GM19238 (cell line): ENCODE measurements around the gene KCNG2.
"Not testable (repeated sequence)": the region's sequence is repeated elsewhere in the genome, so short reads cannot be mapped to it uniquely, and the experiment has no call there.

Source experiments
- DNase-seq: peaks from one replicate; pipeline ENCODE4 v3.0.0; 2011; ENCODE audit warnings: low spot score; ENCODE audit not compliant: insufficient read length

KCNG2 gene

GRCh38 chr18:79852561-79853302, 55.0 kb downstream of the KCNG2 start:
- DNase-seq, result no peak

DNA sequence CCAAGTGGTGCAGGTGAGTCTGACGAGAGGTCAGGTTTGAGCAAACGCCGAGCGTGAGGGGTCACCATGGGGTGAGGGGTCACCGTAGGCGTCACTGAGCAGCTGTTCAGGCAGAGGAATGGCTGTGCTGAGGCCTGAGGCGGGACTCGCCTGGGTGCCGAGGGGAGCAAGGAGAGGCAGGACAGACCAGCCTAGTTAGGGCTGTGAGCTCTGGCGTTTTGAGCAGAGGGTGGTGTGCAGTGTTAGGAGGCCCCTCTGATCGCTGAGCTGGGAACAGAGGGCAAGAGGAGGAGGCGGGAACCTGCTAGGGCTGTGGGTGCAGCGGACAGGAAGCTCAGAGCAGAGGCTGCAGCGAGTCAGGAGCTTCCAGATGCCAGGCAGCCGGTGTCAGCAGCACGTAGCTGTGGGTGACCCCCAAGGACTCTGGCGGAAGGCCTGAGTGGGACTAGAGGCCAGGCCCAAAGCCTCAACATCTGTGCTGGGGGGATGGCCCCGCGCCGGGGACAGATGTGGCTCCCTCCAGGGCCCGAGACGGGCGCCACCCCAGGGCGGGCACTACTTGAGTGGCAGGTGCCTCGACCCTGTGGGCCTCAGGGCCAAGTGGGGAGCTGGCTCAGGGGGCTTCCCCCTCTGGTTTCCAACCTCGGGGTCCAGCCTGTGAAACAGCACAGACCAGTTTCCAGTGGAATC, 55.7 kb downstream of the KCNG2 start:
- DNase-seq, result no peak

DNA sequence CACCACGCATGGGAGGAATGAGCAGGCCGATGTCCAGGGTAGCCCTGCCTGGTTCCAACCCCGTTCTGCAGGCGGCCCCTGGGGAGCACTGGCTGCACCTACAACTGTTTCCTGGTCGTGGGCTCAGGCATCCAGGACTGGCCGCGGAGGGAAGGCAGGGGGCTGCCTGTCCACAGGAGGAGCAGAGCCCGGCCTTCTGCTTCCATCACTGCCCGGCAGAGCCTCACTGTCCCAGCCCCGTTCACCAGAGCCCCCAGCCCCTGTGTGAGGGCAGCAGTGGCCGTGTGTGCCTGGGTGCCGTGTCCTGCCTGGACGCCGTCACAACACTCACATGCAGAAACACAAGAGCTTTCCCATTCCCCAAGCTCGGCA, 56.2 kb downstream of the KCNG2 start:
- no peak for DNase-seq

GRCh38 chr18:79855147-79855933, 57.6 kb downstream of the KCNG2 start:
- DNase-seq, result peak; percentile 66

GRCh38 chr18:79856119-79857007, 58.6 kb downstream of the KCNG2 start:
- peak; percentile 77 for DNase-seq

GRCh38 chr18:79857082-79857671, 59.4 kb downstream of the KCNG2 start:
- no peak for DNase-seq

DNA sequence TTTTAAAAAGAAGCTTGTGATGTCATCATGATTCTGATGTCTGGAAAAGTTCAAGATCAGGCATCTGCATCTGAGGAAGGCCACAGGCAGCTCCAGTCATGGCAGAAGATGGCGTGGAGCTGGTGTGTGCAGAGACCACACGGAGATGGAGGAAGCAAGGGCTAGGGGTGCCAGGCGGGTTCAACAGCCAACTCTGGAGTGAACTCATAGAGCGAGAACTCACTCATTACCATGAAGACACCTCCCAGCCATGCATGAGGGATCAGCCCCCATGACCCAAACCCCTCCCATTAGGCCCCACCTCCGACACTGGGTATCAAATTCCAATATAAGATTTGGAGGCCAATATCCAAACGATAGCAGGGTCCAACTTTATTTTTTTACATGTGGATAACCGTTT, 61.6 kb downstream of the KCNG2 start:
- DNase-seq, result no peak

GRCh38 chr18:79861687-79862086, 63.9 kb downstream of the KCNG2 start:
- DNase-seq, result no peak

DNA sequence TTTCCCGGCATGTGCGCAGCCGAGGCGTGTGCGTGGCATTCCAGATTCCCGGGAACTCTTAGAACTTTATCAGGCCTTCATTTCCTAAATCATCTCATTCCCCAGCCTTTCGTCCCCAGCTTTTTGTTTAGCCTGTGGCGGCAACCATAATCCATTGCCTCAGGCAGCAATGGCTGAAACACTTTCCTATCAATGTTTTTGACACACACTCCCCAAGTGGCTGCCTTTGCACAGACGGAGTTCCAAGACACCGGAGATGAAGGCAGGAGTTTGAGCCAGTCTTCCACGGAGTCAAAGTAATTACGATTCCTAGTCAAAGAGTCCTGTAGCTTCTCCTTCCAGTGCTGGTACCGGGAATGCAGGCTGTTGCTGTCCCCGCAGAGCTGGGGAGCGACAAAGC, 64.8 kb downstream of the KCNG2 start:
- no peak for DNase-seq

DNA sequence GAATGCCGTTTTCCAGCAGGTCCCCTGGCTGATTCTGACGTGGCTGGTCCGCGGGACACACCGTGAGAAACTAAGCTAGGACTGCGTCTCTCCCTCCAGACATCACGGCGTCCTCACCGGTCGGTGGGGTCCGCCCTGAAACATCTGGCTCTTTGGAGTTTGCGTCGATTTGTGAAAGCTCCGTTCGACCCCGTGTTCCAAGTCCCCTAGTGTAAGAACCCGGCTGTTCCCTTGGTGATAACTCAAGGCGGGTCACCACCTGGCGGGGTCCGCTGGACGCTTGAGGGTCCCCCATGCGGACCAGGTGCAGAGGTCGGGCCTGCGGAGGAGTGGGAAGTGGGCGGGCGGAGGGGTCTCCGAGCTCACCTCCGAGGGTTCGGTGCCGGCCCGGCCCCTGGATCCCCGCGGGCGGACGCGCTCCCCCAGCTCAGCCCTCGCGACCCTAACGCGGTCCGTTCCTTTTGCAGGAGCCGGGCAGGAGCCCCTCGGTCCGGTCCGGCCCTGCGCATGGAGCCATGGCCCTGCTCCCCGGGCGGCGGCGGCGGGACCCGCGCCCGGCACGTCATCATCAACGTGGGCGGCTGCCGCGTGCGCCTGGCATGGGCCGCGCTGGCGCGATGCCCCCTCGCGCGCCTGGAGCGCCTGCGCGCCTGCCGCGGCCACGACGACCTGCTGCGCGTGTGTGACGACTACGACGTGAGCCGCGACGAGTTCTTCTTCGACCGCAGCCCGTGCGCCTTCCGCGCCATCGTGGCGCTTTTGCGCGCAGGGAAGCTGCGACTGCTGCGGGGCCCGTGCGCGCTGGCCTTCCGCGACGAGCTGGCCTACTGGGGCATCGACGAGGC, 65.6 kb downstream of the KCNG2 start:
- DNase-seq, result no peak

DNA sequence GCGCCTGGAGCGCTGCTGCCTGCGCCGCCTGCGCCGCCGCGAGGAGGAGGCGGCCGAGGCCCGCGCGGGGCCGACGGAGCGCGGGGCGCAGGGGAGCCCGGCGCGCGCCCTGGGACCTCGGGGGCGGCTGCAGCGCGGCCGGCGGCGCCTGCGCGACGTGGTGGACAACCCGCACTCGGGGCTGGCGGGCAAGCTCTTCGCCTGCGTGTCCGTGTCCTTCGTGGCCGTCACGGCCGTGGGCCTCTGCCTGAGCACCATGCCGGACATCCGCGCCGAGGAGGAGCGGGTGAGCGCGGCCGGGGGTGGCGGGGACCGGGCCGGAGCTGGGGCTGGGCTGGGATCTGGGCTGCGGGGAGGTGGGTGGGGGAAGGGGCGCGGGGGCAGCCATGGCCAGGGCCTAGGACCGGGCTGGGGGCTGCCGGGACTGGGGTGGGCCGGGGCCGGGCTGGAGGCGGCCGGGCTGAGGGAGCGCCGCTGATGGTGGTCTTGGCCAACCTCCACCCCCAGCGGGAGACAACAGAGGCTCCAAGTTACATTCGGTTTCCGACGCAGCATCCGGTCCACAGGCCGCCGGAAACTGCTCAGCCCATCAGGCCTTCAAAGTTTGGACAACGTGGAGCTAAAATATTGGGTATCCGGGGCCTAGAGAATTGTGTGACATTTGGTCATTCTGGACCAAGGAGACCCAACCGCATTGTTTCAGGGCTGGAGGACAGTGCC, 66.4 kb downstream of the KCNG2 start:
- no peak for DNase-seq

DNA sequence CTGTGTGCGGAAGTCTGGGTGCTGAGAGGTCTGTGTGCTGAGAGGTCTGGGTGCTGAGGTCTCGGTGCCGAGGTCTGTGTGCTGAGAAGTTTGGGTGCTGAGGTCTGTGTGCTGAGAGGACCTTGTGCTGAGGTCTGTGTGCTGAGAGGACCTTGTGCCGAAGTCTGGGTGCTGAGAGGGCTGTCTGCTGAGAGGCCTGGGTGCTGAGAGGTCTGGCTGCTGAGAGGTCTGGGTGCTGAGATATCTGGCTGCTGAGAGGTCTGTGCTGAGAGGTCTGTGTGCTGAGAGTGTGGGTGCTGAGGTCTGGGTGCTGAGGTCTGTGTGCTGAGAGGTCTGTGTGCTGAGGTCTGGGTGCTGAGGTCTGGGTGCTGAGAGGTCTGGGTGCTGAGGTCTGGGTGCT, 67.2 kb downstream of the KCNG2 start:
- not testable (repeated sequence) for DNase-seq

- DNase-seq, result not testable (repeated sequence)
Measured at GRCh38 chr18:79865951-79866350, 68.2 kb downstream of the KCNG2 start.

DNA sequence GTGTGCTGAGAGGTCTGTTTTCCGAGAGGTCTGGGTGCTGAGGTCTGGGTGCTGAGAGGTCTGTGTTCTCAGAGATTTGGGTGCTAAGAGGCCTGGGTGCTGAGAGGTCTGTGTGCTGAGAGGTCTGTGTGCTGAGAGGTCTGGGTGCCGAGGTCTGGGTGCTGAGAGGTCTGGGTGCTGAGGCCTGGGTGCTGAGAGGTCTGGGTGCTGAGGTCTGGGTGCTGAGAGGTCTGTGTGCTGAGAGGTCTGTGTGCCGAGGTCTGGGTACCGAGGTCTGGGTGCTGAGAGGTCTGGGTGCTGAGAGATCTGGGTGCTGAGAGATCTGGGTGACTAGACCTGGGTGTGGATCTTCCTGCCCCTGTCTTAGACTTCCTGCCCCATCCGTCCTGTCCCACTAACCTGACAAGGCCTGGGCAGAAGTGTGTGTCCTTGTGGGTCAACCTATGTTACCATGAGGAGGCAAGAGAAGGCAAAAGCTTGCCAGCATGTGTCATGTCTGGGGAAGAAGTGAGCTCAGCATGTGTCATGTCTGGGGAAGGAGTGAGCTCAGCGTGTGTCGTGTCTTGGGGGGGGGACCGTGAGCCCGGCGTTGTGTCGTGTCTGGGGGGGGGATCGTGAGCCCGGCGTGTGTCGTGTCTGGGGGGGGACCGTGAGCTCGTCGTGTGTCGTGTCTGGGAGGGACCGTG, 69.3 kb downstream of the KCNG2 start:
- no peak for DNase-seq

- no peak for DNase-seq
Measured at GRCh38 chr18:79867666-79868065, 69.9 kb downstream of the KCNG2 start.

DNA sequence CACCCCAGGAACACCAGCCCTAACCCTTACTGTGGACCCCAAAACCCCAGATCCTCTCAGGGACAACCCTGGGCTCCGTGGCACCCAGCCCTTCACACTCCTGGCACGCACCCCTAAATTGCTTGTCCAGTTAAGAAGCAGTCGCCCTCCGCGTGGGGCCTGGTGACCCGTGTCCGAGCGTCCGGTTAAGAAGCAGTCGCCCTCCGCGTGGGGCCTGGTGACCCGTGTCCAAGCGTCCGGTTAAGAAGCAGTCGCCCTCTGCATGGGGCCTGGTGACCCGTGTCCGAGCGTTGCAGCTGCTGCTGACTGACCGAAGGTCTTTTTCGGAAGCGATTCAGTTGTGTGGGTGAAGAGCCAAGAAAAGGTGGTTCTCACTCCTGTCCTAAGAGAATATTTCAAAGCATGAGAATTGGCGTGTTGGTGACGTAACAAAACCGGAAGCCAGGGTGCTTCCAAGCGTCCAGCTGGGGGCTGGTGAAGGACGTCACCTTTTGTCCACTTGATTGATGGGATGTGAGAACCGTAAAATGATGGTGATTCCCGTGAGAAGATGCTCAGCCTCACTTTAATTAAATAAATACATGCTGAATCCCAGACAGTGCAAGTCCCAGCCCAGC, 70.5 kb downstream of the KCNG2 start:
- no peak for DNase-seq

DNA sequence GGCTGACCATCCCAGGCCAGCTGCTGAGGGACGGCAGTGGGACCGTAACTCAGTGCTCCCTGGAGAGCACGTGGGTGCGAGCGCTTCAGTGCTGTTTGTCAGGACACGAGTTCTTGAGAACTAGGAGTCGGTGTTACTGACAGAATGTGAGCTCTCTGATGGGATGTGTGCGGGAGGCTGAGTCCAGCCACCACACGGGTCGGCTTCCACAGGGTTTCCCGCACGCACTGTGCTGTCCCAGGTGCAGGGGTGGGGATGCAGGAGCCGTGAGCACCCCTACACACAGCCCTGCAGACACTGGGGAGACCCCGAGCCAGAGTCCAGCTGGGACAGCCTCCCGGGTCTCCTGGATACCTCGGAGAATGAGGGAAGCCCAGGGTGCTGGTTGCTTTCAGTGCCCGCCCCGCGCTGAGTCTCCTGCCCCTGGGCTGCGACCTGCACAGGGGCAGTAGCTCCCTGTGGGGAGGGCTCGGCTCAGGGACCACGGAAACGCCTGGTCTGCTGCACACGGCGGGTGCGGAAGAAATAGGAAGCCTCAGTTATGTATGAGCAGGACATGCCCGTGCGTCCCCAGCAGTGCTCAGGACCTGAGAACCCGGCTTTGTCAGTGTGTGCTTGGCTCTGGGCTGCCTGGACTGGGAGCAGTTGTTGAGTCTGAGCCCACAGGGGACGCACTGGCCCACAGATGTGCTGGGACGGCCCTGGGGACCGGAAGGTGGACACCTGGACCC, 71.2 kb downstream of the KCNG2 start:
- no peak for DNase-seq
